Esophagus squamous epithelium (tissue), 4 donors: Measurements from ENCODE around the gene PDE5A.

Experiments
- CTCF ChIP-seq, 6 experiments: fragments of 450-650 bp in 4 of 6; fragments of 200-600 bp in 2 of 6; sonication (generic) in 2 of 6; IDR thresholded peaks; one replicate each; pipeline ENCODE4 v1.5.1; 2016 to 2019; ENCODE audit warnings: antibody characterized with exemption in 6 of 6, mild to moderate bottlenecking in 4 of 6, moderate library complexity in 4 of 6
- POLR2A ChIP-seq, 4 donors: fragments of 450-650 bp; IDR thresholded peaks; one replicate each; pipeline ENCODE4 v1.6.1; 2017; ENCODE audit warnings: antibody characterized with exemption in 4 of 4, mild to moderate bottlenecking in 4 of 4, moderate library complexity in 3 of 4

GRCh38 chr4:119537586-119537985 lies 91.0 kb downstream of the PDE5A start:
- no peak for TF ChIP-seq CTCF (IDR thresholded peaks at IDR 0.05)
- TF ChIP-seq POLR2A (IDR thresholded peaks at IDR 0.05): no peak
